Stimulated activated CD4-positive, alpha-beta T cell treated with anti-CD3 and anti-CD28 coated beads, Interleukin-1b, Interleukin-23, amount 100 ng/mL, for 48 hours (primary cell): ENCODE results near the gene CCDC7.
"Not testable (repeated sequence)": the region's sequence is repeated elsewhere in the genome, so short reads cannot be mapped to it uniquely, and the experiment has no call there.

Source experiments
- DNase-seq: peaks from one replicate; pipeline ENCODE4 v3.0.0-alpha.2; 2020

The CCDC7 gene

DNA sequence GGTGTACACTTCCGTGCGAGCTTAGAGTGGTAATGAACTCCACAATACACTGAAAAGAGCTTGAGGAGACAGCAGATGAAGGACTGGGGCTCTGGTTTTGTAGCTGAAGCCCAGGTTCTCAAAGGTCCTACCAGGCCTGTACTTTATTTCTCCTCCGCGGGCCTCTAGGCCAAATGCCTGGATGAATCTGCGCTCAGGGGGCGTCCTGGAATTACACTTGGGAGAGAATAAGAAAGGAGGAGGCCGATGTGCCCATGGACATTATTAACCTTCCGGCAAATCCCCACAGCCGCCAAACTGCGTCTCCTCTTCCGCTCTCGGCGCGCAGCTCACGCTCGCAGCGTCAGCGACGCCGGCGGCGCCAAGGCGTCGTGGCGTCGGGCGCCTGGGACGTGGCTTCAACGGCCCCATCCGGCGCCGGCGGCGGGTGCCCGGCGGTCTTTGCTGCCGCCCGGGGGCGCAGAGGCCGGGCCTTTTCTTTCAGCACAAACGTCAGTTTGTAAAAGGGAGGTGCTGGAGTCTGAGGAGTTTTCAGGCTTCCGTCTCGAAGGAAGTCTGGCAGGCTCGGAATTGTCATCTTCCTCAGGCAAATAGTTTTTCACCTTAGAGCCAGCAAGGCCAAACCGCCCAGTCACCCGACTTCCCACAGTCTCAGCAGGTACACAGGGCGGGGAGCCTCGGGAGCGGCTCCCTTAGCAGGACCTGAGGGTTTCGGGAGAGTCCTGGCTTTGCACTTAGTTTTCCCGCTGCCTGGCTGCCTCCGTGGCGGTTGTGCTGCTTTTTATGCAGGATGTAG, at the start of gene CCDC7:
TSS of gene CCDC7 (plus strand) at position 401 of the 796 bp plus-strand sequence. CDS start 5,503 bp downstream, outside the sequence.
- peak; percentile 82 for DNase-seq

DNA sequence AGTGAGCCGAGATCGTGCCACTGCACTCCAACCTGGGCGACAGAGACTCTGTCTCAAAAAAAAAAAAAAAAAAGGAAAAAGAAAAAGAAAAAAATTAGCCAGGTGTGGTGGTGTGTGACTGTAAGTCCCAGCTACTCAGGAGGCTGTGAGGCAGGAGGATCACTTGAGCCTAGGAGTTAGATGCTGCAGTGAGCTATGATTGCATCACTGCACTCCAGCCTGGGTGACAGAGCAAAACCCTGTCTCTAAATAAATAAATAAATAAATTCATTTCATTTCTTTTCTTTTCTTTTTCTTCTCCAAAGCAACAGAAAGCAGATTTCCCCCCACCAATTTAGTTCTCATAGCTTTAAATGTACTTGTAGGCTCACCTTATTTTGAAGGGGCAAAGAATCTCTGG, 48.8 kb upstream of the CCDC7 start:
- DNase-seq, result not testable (repeated sequence)

DNA sequence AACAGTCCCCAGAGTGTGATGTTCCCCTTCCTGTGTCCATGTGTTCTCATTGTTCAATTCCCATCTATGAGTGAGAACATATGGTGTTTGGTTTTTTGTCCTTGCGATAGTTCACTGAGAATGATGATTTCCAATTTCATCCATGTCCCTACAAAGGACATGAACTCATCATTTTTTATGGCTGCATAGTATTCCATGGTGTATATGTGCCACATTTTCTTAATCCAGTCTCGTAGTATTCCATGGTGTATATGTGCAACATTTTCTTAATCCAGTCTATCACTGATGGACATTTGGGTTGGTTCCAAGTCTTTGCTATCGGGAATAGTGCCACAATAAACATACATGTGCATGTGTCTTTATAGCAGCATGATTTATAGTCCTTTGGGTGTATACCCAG, 46.2 kb upstream of the CCDC7 start:
- not testable (repeated sequence) for DNase-seq

DNA sequence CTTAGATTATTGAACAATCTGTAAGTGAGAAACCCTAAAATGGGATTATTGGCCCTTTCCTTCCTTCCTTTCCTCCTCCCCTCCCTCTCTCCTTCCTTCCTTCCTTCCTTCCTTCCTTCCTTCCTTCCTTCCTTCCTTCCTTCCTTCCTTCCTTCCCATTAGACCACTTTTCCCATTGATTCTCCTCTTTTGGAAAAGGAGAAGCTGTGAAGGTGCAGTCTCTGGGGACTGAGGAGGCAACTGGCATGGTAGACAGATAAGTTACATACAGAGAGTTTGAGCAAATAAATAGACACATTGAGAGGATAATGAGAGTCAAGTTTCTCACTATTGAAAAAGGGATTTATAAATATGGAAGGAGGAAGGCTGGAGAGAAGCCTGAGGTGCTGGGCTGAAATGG, 45.0 kb upstream of the CCDC7 start:
- DNase-seq, result no peak

DNA sequence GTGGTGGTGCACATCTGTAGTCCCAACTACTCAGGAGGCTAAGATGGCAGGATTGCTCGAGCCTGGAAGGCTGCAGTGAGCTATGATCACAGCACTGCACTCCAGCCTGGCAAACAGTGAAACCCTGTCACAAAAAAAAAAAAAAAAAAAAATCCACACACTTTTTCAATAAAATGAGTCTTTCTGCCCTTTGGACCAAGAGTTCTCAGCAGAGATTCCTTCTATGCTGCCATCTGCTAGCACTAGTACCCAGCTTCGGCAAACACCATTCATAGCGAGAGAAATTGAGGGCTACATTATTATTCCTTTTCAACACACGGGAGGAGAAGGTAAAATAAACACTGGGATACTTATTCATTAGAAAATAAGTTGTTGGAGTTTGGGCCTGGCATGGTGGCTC, 43.4 kb upstream of the CCDC7 start:
- no peak for DNase-seq

DNA sequence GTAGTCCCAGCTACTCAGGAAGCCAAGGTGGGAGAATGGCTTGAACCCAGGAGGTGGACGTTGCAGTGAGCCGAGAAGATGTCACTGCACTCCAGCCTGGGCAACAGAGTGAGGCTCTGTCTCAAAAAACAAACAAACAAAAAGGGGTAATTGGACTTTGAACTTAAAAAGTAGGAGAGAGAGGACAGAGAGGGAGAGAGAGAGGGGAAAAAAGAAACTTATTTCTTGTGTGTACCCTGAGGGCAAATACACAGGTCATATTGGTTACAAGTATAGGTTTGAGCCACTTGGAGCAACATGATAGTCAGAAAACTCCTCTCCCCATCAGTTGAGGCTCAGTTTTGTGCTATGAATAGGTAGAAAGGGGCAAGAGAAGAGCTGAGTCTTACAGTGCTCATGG, 42.8 kb upstream of the CCDC7 start:
- no peak for DNase-seq

DNA sequence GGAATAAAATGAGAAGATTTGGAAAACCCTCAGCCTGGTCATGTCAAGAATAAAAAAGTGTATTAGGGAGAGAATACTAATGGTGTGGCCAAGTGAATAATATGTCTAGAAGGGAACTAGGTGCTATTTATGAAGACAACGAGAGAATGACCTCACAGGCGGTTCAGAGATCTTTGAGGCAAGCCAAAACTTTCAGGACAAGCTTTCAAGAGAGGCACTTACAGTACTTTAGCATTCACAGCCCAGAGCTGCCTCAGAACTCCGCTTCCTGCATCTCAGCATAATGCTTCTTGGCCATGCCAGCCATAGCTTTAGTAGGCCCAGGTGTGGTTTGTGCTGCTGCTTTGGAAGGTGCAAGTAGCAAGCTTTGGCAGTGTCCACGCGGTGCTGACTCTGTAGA, 37.2 kb upstream of the CCDC7 start:
- no peak for DNase-seq

DNA sequence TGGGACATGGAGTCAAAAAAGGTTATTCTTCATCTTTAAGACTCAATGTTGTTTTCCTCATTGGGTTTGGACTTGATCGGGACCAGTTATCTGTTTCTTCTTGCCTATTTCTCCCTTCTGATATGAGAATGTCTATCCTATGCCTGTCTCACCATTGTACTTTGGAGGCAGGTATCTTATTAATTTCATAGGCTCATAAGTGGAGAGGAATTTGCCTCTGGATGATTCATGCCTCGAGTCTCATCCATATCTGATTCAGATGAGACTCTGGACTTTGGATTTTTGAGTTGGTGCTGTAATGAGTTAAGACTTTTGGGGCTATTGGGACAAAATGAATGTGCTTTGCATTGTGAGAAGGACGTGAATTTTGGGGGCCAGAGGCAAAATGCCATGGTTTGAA, 36.2 kb upstream of the CCDC7 start:
- DNase-seq, result no peak

DNA sequence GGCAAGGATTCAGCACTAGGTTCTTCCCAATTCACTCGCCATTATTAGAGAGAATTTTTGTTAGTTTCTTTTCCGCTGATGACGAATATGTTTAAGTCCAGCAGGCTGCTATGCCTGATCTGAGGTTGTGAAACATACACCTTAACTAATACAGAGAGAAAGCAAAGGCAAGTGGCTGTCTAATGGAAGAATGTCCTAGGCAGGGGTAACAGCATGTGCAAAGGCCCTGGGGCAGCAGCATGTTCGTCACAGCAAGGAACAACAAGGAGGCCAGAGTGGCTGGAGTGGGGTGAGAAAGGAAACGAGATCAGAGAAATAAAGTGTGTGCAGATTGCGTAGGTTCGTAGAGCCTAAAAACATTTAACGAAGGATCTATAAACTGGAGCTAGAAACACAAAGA, 35.4 kb upstream of the CCDC7 start:
- DNase-seq, result no peak

DNA sequence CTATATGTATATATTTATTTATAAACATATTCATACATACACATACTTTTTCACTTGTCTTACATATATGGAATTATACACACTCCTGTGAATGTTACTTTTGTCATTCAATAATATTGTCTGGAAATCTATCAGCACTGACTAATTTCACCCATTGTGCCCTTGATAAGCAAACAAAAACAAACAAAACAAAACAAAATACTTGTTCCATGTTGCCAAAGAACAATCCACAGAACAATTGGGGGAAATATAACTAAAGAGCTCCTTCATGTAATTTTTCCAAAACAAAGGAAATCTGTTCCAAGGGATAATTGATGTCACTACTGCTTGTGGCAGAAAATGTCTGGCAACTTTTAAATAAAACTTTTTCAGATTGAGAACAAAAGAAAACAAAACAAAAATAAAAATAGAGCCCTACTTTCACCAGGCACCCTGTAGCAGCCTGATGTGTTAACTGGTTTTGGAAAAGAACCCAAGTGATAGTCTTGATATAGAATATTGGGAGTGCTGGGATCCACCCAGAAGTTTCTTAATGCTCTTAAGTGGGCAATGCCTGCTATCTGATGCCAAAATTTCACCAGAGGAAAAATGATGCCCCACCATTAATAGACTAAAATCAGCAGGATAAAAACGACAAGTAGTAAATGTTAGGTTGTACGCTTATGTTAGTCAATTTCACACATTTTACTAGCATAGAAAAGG, 34.0 kb upstream of the CCDC7 start:
- no peak for DNase-seq

DNA sequence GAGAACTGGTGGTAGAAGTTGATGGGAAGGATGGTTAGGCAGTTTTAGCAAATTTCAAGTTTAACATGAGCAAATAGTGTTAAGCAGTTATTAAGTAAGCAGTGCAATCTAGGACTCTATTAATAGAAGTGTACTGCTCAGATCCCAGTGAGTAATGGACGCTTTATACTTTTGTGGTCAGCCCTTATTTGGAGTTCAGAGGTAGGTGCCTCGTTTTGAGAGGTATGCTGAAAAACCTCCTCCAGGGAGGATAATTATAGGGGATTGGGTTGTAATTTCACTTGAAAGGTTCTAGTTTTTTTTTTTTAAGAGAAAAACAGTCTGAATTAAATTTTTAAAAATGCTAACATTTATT, 33.5 kb upstream of the CCDC7 start:
- DNase-seq, result no peak

DNA sequence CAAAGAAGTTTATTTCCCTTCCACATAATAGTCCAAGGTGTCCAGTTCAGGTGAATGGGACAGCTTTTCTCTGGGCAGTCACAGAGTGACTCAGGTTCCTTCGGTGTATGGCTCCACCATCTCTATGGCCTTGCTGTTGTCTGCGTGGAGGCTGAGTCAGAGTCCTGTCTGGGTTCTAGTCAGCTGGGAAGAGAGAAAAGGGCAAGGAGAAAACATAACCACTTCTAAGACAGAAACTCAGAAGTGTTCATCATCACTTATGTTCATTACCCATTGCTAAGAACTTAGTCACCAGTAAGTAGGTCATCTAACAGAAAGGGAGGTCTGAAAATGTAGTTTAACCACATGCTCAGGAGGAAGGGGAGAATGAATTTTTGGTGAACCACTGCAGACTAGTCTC, 32.4 kb upstream of the CCDC7 start:
- peak; percentile 77 for DNase-seq

DNA sequence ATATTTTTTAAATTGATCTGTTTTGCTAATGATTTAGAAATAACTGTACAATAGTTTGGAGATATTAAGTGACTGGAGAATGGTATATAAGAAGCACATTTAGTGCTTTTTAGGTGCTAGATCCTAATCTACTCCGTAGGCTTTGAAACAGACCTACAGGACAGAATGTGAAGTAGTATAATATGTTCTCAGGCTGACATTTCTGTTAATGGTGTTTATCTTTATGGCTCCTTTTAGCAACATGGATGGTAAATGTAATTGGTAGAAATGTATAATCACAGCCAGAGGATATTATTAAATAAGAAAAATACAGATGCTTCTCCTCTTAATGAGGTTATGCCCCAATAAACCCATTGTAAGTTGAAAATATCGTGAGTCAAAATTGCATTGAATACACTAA, 30.6 kb upstream of the CCDC7 start:
- DNase-seq, result no peak

DNA sequence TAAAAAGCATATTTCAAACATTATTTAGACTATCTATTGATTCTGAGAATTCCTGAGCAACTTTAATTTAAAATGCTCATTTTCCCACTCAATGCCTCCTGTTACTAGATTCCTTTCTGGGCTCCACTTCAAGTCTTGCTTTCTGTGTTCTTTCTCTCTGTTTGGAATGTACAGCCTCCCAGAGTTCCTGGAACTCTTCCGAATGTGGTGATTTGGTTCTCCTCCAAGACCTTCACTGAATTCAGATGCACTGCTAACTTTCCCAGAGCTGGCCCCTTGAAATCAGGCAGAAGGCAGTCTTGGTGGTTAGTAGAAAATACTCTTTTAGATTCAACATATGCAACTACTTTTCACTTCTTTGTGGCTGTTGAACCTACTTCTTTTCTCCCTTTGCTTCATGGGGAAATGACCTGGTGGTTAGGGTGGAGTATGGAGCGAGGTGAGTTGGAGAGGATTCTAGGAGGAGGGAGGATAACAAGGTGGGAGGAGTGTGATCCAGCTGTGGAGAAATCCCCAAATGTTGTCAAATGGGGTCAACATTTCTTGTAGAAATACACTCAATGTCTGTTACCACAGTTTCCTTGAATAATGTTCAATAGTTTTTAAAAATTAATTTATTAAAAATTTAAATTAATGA, 27.9 kb upstream of the CCDC7 start:
- no peak for DNase-seq

DNA sequence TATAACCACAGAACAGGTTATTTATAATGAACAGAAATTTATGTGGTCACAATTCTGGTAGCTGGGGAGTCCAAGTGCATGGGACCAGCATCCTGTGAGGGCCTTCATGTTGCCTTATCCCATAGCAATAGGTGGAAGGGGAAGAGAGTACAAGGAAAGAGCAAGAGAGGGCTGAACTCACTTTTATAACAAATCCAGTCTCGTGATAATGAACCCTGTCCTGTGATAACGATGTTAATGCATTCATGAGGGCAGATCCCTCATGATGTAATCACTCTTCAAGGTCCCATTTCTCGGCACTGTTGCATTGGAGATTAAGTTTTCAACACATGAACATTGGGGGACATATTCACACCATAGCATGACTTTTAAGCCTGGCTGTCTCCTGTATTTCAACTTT, 27.4 kb upstream of the CCDC7 start:
- DNase-seq, result no peak

DNA sequence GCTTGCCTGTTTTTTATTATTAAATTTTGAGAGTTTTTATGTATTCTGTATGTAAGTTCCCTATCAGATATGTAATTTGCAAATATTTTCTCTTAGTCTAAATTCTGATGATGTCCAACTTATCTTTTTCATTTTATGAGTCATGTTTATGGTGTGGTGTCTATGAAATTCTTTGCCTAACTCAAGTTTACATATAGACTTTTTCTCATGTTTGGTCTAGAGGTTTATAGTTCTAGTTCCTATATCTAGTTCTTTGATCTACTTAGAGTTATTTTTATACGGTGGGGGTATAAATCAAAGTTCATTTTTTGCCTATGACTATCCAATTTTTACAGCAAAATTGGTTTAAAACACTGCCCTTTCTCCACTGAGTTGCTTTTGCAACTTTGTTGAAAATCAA, 26.3 kb upstream of the CCDC7 start:
- no peak for DNase-seq

DNA sequence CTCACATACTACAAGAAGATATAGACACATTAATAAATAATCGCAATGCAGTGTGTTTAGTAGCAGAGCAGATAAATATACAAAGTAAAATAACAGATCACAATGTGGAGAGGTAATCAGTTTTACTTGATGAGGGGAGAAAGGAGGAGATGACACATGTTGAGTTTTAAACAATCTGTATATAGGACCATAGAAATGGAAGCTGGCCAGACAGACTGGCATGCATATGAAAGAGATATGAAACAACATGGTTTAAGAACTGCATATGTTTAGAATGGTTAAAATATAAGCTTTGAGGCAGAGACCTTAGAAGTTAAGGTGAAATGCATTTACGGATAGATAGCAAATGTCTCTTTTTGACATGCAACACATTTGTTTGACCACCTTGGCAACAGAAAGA, 19.8 kb upstream of the CCDC7 start:
- no peak for DNase-seq

DNA sequence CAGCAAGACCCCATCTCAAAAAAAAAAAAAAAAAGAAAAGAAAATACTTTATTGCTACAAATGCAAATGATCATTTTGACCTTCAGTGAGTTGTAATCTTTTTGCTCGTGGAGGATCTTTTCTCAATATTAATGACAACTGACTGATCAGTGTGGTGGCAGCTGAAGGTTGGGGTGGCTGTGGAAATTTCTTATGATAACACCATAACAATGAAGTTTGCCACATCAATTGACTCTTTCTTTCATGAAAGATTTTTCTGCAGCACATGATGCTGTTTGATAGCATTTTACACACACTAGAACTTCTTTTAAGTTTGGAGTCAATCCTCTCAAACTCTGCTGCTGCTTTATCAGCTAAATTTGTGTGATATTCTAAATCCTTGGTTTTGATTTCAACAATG, 12.4 kb upstream of the CCDC7 start:
- no peak for DNase-seq

DNA sequence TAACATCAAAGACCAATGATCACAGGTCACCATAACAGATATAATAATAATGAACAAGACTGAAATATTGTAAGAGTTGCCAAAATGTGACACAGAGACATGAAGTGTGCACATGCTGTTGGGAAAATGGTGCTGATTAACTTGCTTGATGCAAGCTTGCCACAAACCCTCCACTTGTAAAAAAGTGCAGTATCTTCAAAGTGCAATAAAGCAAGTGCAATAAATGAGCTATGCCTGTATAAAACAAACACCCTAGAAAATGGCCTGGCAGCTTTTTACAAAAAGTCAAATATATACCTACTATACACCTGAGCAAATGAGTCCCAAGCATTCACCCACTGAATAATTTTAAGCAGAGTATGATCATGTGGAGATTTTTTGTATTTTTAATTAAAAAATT, 9.7 kb upstream of the CCDC7 start:
- no peak for DNase-seq

DNA sequence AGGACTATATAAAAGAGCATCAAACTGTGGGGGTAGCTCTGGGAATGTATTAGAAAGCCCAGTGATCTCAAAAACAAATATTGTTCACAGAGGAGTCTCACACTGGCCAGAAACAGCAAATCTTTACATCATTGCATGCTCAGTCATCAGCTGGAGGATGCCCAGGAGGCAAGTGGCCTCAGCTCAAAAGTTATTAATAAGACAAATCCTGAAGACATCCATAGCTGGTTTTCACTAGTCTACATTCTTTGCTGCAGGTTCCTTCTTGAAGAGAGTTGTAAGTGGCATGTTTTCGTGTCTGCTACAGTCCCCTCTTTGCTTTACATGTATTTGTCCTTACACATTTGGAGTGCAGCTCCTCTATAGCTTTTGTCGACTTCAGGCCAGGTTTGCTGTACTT, 8.6 kb upstream of the CCDC7 start:
- no peak for DNase-seq

DNA sequence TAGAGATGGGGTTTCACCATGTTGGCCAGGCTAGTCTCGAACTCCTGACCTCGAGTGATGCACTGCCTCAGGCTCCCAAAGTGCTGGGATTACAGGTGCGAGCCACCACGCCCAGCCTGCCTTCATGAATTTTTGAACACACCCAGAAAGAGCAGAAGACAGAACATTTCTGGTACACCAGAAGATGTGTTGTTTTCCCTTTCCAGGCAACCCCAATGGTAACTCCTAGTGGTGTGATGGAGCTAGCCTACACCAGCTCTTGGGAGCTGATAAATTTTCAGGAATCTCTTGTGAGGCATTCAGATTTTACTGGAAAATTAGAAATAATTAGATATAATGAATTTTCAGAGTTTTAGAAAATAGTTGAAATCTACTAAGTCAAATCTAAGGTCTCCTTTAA, 904 bp upstream of the CCDC7 start:
- no peak for DNase-seq

DNA sequence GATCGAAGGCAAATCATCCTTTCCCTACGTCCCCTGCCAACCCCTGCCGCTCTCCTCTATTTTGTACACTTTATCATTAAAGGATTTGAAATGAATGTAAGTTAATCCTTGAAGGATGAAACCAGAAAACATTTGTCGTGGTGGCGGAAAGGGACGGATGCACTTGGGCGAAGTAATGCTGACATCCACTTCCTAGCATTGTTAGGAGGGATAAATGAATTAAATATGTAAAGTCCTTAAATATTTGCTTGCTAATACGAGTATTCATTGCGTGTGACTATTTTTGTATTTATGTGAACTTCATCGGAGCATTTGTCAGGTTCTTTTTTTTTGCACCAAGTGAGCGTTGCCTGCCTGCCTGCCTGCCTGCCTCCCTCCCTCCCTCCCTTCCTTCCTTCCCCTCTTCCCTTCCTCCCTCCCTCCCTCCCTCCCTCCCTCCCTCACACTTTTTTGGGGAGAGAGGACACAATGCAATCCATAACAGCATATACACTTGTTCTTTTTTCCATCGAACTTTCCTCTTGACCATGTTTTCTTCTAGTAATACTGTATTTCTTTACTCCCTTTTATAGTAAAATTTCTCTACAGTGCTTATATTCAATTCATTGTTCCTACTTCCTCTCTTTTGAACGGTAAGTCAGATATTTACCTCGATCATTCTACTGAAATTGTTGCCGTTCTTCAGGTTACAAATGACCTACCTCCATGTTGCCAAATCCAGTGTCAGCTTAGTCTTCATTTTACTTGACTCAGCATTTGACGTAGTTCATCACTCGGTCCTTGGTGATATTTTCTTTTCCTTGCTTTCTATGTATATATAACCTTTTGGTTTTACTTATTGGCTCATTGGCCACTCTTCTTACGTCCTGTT, 831 bp downstream of the CCDC7 start:
- no peak for DNase-seq

DNA sequence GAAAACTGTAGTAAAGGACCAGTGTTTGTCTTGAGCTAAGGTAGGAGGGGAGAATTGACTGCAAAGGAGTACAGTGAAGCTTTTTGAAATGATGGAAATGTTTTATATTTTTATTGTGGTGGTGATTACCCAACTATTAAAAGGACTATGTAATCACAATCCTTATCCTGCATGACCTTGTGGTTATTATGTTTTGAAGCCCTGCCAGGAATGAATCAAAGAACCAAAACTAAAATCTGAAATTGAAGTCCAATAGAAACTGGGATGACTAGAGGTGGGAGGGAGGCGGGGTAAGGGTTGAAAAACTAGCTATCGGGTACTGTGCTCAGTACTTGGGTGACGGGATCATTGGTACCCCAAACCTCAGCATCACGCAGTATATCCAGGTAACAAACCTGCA, 8.2 kb downstream of the CCDC7 start:
- no peak for DNase-seq
